H9 (cell line): ENCODE data around the gene ADGRE1. TPM values are rescaled to one million over a fixed set of nuclear protein-coding genes. Genes with fewer than 3 reads are reported as not detected.

Experiments
- DNase-seq: peaks from one replicate; pipeline ENCODE4 v3.0.0-alpha.2; 2017
- H2AFZ ChIP-seq: one replicate; pipeline ENCODE4 v1.6.1; 2013; ENCODE audit warnings: mild to moderate bottlenecking, low read length, control low read depth, moderate library complexity
- H2AK5ac ChIP-seq: 2 replicates; pipeline ENCODE4 v1.6.1; 2013; ENCODE audit warnings: low read length, control low read depth, mixed read lengths; ENCODE audit not compliant: insufficient read length
- H2BK120ac ChIP-seq: one replicate; pipeline ENCODE4 v1.6.1; 2013; ENCODE audit warnings: low read depth, mild to moderate bottlenecking, low read length, control low read depth, inconsistent platforms; ENCODE audit not compliant: poor library complexity, severe bottlenecking
- H2BK12ac ChIP-seq: 2 replicates; pipeline ENCODE4 v1.6.1; 2013; ENCODE audit warnings: low read length, control low read depth, mixed read lengths, low read depth; ENCODE audit not compliant: insufficient read length
- H2BK15ac ChIP-seq: 2 replicates; pipeline ENCODE4 v1.6.1; 2013; ENCODE audit warnings: low read depth, low read length, control low read depth
- H2BK20ac ChIP-seq: one replicate; pipeline ENCODE4 v1.6.1; 2013; ENCODE audit warnings: low read depth, mild to moderate bottlenecking, low read length, control low read depth, inconsistent platforms; ENCODE audit not compliant: poor library complexity, severe bottlenecking
- H2BK5ac ChIP-seq: 2 replicates; pipeline ENCODE4 v1.6.1; 2013; ENCODE audit warnings: low read length, control low read depth, mixed read lengths; ENCODE audit not compliant: insufficient read length
- H3K14ac ChIP-seq: 2 replicates; pipeline ENCODE4 v1.6.1; 2013; ENCODE audit warnings: low read length, control low read depth; ENCODE audit not compliant: insufficient read depth
- H3K18ac ChIP-seq: 2 replicates; pipeline ENCODE4 v1.6.1; 2013; ENCODE audit warnings: low read depth, mild to moderate bottlenecking, mixed read lengths, low read length, control low read depth; ENCODE audit not compliant: insufficient read length
- H3K23ac ChIP-seq: 2 replicates; pipeline ENCODE4 v1.6.1; 2013; ENCODE audit warnings: low read length, control low read depth, mixed read lengths, low read depth; ENCODE audit not compliant: insufficient read length
- H3K23me2 ChIP-seq: 2 replicates; pipeline ENCODE4 v1.6.1; 2013; ENCODE audit warnings: low read depth, mild to moderate bottlenecking, mixed read lengths, low read length, control low read depth; ENCODE audit not compliant: insufficient read length, poor library complexity, severe bottlenecking
- H3K27ac ChIP-seq: 2 replicates; pipeline ENCODE4 v1.5.1; 2013; ENCODE audit warnings: low read length, control low read depth, mixed read lengths, low read depth; ENCODE audit not compliant: insufficient read length
- H3K27me3 ChIP-seq: 2 replicates; pipeline ENCODE4 v1.6.1; 2013; ENCODE audit warnings: low read length, control low read depth, inconsistent platforms; ENCODE audit not compliant: insufficient read depth
- H3K4ac ChIP-seq: 2 replicates; pipeline ENCODE4 v1.6.1; 2013; ENCODE audit warnings: low read depth, mild to moderate bottlenecking, control low read depth, inconsistent platforms, low read length, moderate library complexity
- H3K4me1 ChIP-seq: 2 replicates; pipeline ENCODE4 v1.6.1; 2013; ENCODE audit warnings: low read length, control low read depth, inconsistent platforms; ENCODE audit not compliant: insufficient read depth
- H3K4me2 ChIP-seq: 2 replicates; pipeline ENCODE4 v1.6.1; 2013; ENCODE audit warnings: low read length, control low read depth, mixed read lengths; ENCODE audit not compliant: insufficient read length, insufficient read depth
- H3K56ac ChIP-seq: 2 replicates; pipeline ENCODE4 v1.6.1; 2013; ENCODE audit warnings: low read depth, mild to moderate bottlenecking, mixed read lengths, low read length, control low read depth; ENCODE audit not compliant: insufficient read length
- H3K79me1 ChIP-seq: 2 replicates; pipeline ENCODE4 v1.6.1; 2013; ENCODE audit warnings: low read depth, mild to moderate bottlenecking, moderate library complexity, low read length, control low read depth, inconsistent platforms; ENCODE audit not compliant: insufficient read depth, poor library complexity, severe bottlenecking
- H3K79me2 ChIP-seq: 2 replicates; pipeline ENCODE4 v1.6.1; 2013; ENCODE audit warnings: low read length, control low read depth, inconsistent platforms; ENCODE audit not compliant: insufficient read depth
- H3K9ac ChIP-seq: 2 replicates; pipeline ENCODE4 v1.6.1; 2013; ENCODE audit warnings: low read length, control low read depth, mixed read lengths; ENCODE audit not compliant: insufficient read length; ENCODE audit errors: extremely low read depth
- H3K9me3 ChIP-seq: one replicate; pipeline ENCODE4 v1.6.1; 2013; ENCODE audit warnings: low read depth, low read length, inconsistent platforms; ENCODE audit not compliant: control insufficient read depth
- H3T11ph ChIP-seq: one replicate; pipeline ENCODE4 v1.6.1; 2013; ENCODE audit warnings: mild to moderate bottlenecking, low read length, control low read depth, inconsistent platforms
- H4K20me1 ChIP-seq: one replicate; pipeline ENCODE4 v1.6.1; 2013; ENCODE audit not compliant: control insufficient read depth, insufficient read length, insufficient read depth
- H4K5ac ChIP-seq: 2 replicates; pipeline ENCODE4 v1.6.1; 2013; ENCODE audit warnings: low read depth, mild to moderate bottlenecking, mixed read lengths, low read length, control low read depth; ENCODE audit not compliant: insufficient read length
- H4K8ac ChIP-seq: replicated peaks from 2 replicates; pipeline ENCODE4 v1.6.1; 2013; ENCODE audit warnings: low read length, control low read depth, mixed read lengths, low read depth; ENCODE audit not compliant: insufficient read length
- H4K91ac ChIP-seq: 2 replicates; pipeline ENCODE4 v1.6.1; 2013; ENCODE audit warnings: low read depth, mild to moderate bottlenecking, moderate library complexity, mixed read lengths, low read length, control low read depth; ENCODE audit not compliant: insufficient read length
- H3K27ac Mint-ChIP-seq, 3 experiments: 2 replicates in 2 of 3; 3 replicates in 1 of 3; pipeline ENCODE4 v1.8.0; 2020 to 2021; ENCODE audit warnings: mixed read lengths in 3 of 3, mild to moderate bottlenecking in 1 of 3, moderate library complexity in 1 of 3
- H3K27me3 Mint-ChIP-seq: 2 replicates; pipeline ENCODE4 v1.8.0; 2021; ENCODE audit warnings: low read depth, mild to moderate bottlenecking, moderate library complexity, mixed read lengths
- H3K36me3 Mint-ChIP-seq, 3 experiments: 2 replicates in 2 of 3; 3 replicates in 1 of 3; pipeline ENCODE4 v1.8.0; 2020 to 2021; ENCODE audit warnings: low read depth in 3 of 3, mixed read lengths in 3 of 3; ENCODE audit not compliant: insufficient read depth in 1 of 3
- H3K4me1 Mint-ChIP-seq, 2 experiments: 2 replicates each; pipeline ENCODE4 v1.8.0; 2020; ENCODE audit warnings: mixed read lengths in 2 of 2
- H3K4me3 Mint-ChIP-seq, 2 experiments: 2 replicates in 1 of 2; 3 replicates in 1 of 2; pipeline ENCODE4 v1.8.0; 2020 to 2021; ENCODE audit warnings: mild to moderate bottlenecking in 2 of 2, mixed read lengths in 2 of 2, moderate library complexity in 1 of 2
- H3K9me3 Mint-ChIP-seq, 2 experiments: 2 replicates in 1 of 2; 3 replicates in 1 of 2; pipeline ENCODE4 v1.8.0; 2020; ENCODE audit warnings: mild to moderate bottlenecking in 2 of 2, mixed read lengths in 2 of 2, moderate library complexity in 1 of 2
- WGBS: extraction: QIAGEN DNeasy Blood & Tissue Kit; methylation state at CpG from one replicate; pipeline ENCODE4 v1.1.7; 2013; ENCODE audit warnings: missing lambda C conversion rate, low lambda C conversion rate, mixed read lengths; ENCODE audit not compliant: insufficient read length; ENCODE audit errors: extremely low coverage; 5-methylcytosine and 5-hydroxymethylcytosine counted together
- total RNA-seq: library from RNA; stranded (reverse); gene quantifications from 2 replicates; pipeline ENCODE4 v1.2.1, GENCODE V29; 2021
- TF ChIP-seq, protein P1 (sequence below): fragments of 200-600 bp; sonication (generic); conservative IDR thresholded peaks from 3 replicates; pipeline ENCODE4 v1.8.0; 2021; ENCODE audit warnings: antibody characterized with exemption, mild to moderate bottlenecking

The ADGRE1 gene
- total RNA-seq, 1 experiment from 2014 or later, result not detected

DNA sequence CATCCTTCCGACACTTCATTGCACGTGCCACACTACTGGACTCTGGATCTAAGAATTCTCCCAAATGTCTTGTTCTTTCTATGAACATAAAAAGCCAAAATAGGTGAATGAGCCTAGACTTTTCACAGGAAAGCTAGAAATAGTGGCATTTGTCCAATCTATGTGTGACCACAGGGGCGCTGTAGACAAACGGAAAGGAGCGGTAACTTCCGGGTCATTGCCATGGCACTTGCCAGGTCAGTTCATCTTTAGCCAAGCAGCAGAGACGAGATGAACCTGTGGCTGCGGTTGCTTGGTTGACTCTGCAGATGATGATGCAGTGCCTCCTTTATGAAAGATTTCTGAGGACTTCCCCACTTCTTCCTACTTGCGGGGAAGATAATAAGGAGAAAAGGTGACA is 65.6 kb downstream of the ADGRE1 start:
- DNase-seq, result no peak
- Histone ChIP-seq H3K14ac (no peak overlapping the region), H2BK15ac (no peak overlapping the region), H2AK5ac (no peak overlapping the region), H3T11ph (no peak overlapping the region), H3K4me1 (no peaks in the 10 kb centered on the region), H2BK5ac (no peak overlapping the region), H3K18ac (no peak overlapping the region), H3K56ac (no peak overlapping the region), H3K9ac (no peak overlapping the region), H3K27ac (no peak overlapping the region), H3K4ac (no peak overlapping the region), H3K23ac (no peak overlapping the region), H4K91ac (no peak overlapping the region), H2BK120ac (no peak overlapping the region), H3K9me3 (peaks cover 55% of the 10 kb centered on the region), H2BK12ac (no peak overlapping the region), H4K5ac (no peak overlapping the region), H3K27me3 (no peaks in the 10 kb centered on the region), H2AFZ (no peak overlapping the region), H4K8ac (no peak overlapping the region), H4K20me1 (no peaks in the 10 kb centered on the region), H3K79me1 (no peaks in the 10 kb centered on the region), H2BK20ac (no peak overlapping the region), H3K23me2 (no peaks in the 10 kb centered on the region), H3K4me2 (no peak overlapping the region), H3K79me2 (no peaks in the 10 kb centered on the region)
- TF ChIP-seq, protein P1, sequence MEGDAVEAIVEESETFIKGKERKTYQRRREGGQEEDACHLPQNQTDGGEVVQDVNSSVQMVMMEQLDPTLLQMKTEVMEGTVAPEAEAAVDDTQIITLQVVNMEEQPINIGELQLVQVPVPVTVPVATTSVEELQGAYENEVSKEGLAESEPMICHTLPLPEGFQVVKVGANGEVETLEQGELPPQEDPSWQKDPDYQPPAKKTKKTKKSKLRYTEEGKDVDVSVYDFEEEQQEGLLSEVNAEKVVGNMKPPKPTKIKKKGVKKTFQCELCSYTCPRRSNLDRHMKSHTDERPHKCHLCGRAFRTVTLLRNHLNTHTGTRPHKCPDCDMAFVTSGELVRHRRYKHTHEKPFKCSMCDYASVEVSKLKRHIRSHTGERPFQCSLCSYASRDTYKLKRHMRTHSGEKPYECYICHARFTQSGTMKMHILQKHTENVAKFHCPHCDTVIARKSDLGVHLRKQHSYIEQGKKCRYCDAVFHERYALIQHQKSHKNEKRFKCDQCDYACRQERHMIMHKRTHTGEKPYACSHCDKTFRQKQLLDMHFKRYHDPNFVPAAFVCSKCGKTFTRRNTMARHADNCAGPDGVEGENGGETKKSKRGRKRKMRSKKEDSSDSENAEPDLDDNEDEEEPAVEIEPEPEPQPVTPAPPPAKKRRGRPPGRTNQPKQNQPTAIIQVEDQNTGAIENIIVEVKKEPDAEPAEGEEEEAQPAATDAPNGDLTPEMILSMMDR, result no peak
- peaks cover 30 to 35% of the 10 kb centered on the region in 2 experiments for H3K9me3 Mint-ChIP-seq
- H3K4me1 Mint-ChIP-seq, result no peaks in the 10 kb centered on the region
- no peak overlapping the region for H3K27ac Mint-ChIP-seq
- no peak overlapping the region for H3K4me3 Mint-ChIP-seq
- H3K36me3 Mint-ChIP-seq, result peaks cover 0 to 21% (median 0%) of the 10 kb centered on the region in 3 experiments; a peak in 4 of 7 replicates
- WGBS, result no CpG with 5 or more reads among the region's 9 CpGs
- peaks cover 3% of the 10 kb centered on the region; the same call in 1 of the 2 replicates for H3K27me3 Mint-ChIP-seq
